Mucosa of rectum (tissue), 2 donors: ENCODE results near the gene MRPS27.
"Not testable (repeated sequence)": the region's sequence is repeated elsewhere in the genome, so short reads cannot be mapped to it uniquely, and the experiment has no call there.

Source experiments
- H3K27ac ChIP-seq, 2 donors: one replicate each; pipeline ENCODE4 v1.7.0; 2013; ENCODE audit warnings: inconsistent platforms in 2 of 2, low read depth in 2 of 2, low read length in 2 of 2
- H3K27me3 ChIP-seq, 2 donors: one replicate each; pipeline ENCODE4 v1.7.0; 2013; ENCODE audit warnings: low read length in 2 of 2; ENCODE audit not compliant: control insufficient read depth in 2 of 2, insufficient read depth in 2 of 2
- H3K36me3 ChIP-seq, 2 donors: one replicate each; pipeline ENCODE4 v1.7.0; 2013; ENCODE audit warnings: low read length in 2 of 2; ENCODE audit not compliant: control insufficient read depth in 2 of 2, insufficient read depth in 2 of 2
- H3K4me1 ChIP-seq, 2 donors: one replicate each; pipeline ENCODE4 v1.7.0; 2013; ENCODE audit warnings: low read length in 2 of 2, mild to moderate bottlenecking in 1 of 2; ENCODE audit not compliant: control insufficient read depth in 2 of 2, insufficient read depth in 2 of 2
- H3K4me3 ChIP-seq, 2 donors: one replicate each; pipeline ENCODE4 v1.7.0; 2013; ENCODE audit warnings: low read length in 2 of 2
- H3K9ac ChIP-seq, 2 donors: one replicate each; pipeline ENCODE4 v1.7.0; 2013; ENCODE audit warnings: low read length in 2 of 2, low read depth in 1 of 2, mild to moderate bottlenecking in 1 of 2
- H3K9me3 ChIP-seq, 2 donors: one replicate each; pipeline ENCODE4 v1.7.0; 2013; ENCODE audit warnings: low read length in 2 of 2; ENCODE audit not compliant: control insufficient read depth in 2 of 2
- donor health status: healthy.
- donor health status: Normal muscosa, but diverticular disease.

The MRPS27 gene

GRCh38 chr5:72183101-72183520 is 136.9 kb downstream of the MRPS27 start:
- no peak overlapping the region for H3K27ac ChIP-seq

GRCh38 chr5:72182686-72183085 is 137.4 kb downstream of the MRPS27 start:
- Histone ChIP-seq H3K9me3 (no peaks in the 10 kb centered on the region), H3K27me3 (peaks cover 0 to 3% of the 10 kb centered on the region in 2 donors), H3K27ac (no peak overlapping the region), H3K4me3 (no peak overlapping the region), H3K4me1 (no peaks in the 10 kb centered on the region), H3K9ac (no peak overlapping the region), H3K36me3 (no peaks in the 10 kb centered on the region)

More at GRCh38 chr5:72183101-72183520, 136.9 kb downstream of the MRPS27 start:
- no peaks in the 10 kb centered on the region for H3K4me1 ChIP-seq
- H3K36me3 ChIP-seq = no peaks in the 10 kb centered on the region
- no peaks in the 10 kb centered on the region for H3K9me3 ChIP-seq
- H3K27me3 ChIP-seq = peaks cover 0 to 3% of the 10 kb centered on the region in 2 donors
- H3K4me3 ChIP-seq = no peak overlapping the region
- no peak overlapping the region for H3K9ac ChIP-seq

DNA sequence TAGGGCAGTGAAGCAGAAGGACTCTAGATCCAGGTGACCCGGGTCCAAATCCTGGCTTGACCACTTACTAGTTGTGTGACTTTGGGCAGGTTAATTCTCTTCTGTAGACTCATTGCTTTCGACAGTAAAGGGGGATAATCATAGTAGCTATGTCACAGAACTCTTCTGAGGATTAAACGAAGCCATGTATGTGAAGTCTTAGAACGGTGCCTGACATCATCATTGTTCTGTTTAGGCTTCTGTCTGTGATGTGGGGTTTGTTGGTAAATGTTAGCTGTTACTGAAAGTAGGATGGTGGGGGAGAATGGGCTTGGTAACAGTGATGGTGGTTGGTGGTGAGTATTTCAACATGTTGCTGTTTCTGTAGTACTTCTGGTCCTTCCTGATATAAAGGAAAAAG is 139.1 kb downstream of the MRPS27 start:
- no peaks in the 10 kb centered on the region for H3K4me1 ChIP-seq
- no peaks in the 10 kb centered on the region for H3K9me3 ChIP-seq
- H3K9ac ChIP-seq = no peak overlapping the region
- no peaks in the 10 kb centered on the region for H3K36me3 ChIP-seq
- H3K27me3 ChIP-seq = peaks cover 0 to 3% of the 10 kb centered on the region in 2 donors
- no peak overlapping the region for H3K4me3 ChIP-seq
- no peak overlapping the region for H3K27ac ChIP-seq

- Histone ChIP-seq H3K36me3 (no peaks in the 10 kb centered on the region), H3K4me3 (no peak overlapping the region), H3K27me3 (peaks cover 0 to 3% of the 10 kb centered on the region in 2 donors), H3K27ac (peak overlapping the region in 1 of 2 donors; percentile 9), H3K4me1 (no peaks in the 10 kb centered on the region), H3K9ac (no peak overlapping the region), H3K9me3 (no peaks in the 10 kb centered on the region)
These were observed 140.1 kb downstream of the MRPS27 start for GRCh38 chr5:72179816-72180440.

- Histone ChIP-seq H3K27ac (peak overlapping the region in 1 of 2 donors; percentile 9), H3K4me1 (no peaks in the 10 kb centered on the region), H3K27me3 (peaks cover 0 to 3% of the 10 kb centered on the region in 2 donors), H3K4me3 (no peak overlapping the region), H3K36me3 (no peaks in the 10 kb centered on the region), H3K9me3 (no peaks in the 10 kb centered on the region), H3K9ac (no peak overlapping the region)
These were observed 140.8 kb downstream of the MRPS27 start for GRCh38 chr5:72179028-72179815.

GRCh38 chr5:72177538-72177937 is 142.5 kb downstream of the MRPS27 start:
- Histone ChIP-seq H3K4me3 (no peak overlapping the region), H3K27ac (no peak overlapping the region), H3K27me3 (peaks cover 0 to 3% of the 10 kb centered on the region in 2 donors), H3K9me3 (no peaks in the 10 kb centered on the region), H3K36me3 (no peaks in the 10 kb centered on the region), H3K4me1 (no peaks in the 10 kb centered on the region), H3K9ac (no peak overlapping the region)

- no peak overlapping the region for H3K9ac ChIP-seq
- no peaks in the 10 kb centered on the region for H3K27me3 ChIP-seq
- H3K9me3 ChIP-seq = no peaks in the 10 kb centered on the region
- H3K4me1 ChIP-seq = no peaks in the 10 kb centered on the region
- no peaks in the 10 kb centered on the region for H3K36me3 ChIP-seq
- H3K4me3 ChIP-seq = no peak overlapping the region
- H3K27ac ChIP-seq = no peak overlapping the region
These were observed 147.3 kb downstream of the MRPS27 start for GRCh38 chr5:72172786-72173185.

DNA sequence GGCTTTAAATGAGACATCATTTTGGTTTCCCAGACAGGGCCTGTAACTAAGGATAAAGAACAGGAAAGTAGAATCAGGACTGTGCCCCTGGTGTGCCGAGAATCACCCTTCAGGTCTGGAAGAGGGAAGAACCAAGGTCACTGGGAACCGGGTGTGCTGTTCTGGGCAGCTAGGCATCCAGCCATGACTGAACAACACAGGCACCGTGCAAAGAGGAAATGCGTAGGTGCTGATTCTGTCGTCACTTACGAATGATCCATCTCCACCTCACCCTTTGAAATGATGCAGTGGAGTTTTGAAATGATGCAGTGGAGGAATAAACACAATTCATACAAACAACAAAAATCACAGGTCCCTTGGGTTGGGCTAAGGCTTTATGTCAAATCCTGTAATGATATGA is 148.4 kb downstream of the MRPS27 start:
- H3K9ac ChIP-seq = no peak overlapping the region
- no peak overlapping the region for H3K4me3 ChIP-seq
- H3K4me1 ChIP-seq = no peaks in the 10 kb centered on the region
- no peak overlapping the region for H3K27ac ChIP-seq
- H3K27me3 ChIP-seq = no peaks in the 10 kb centered on the region
- no peaks in the 10 kb centered on the region for H3K9me3 ChIP-seq
- no peaks in the 10 kb centered on the region for H3K36me3 ChIP-seq

- not testable (repeated sequence) for H3K9me3 ChIP-seq, H3K27ac ChIP-seq, H3K36me3 ChIP-seq, H3K27me3 ChIP-seq, H3K4me3 ChIP-seq, H3K4me1 ChIP-seq, H3K9ac ChIP-seq
These were observed 148.9 kb downstream of the MRPS27 start for GRCh38 chr5:72171181-72171580.

DNA sequence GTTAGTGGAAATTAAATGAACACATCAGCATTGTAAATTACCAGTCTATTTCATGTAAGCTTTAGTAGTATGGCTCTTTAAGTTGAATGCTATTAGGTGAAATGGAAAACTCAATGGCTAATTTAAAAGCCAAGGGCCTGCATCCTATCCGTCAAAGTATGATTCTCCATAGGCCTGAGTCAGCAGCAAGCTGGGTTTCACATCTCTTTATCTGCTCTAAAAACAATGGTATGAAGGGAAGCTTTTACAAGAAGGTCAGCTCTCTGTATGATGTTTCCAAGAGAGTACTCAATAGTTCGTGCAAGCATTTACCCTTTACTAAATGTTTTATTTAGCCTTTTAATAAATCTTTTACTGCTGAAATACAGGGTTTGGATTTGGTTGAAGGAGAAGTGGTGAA is 149.9 kb downstream of the MRPS27 start:
- Histone ChIP-seq H3K4me3 (no peak overlapping the region), H3K27me3 (no peaks in the 10 kb centered on the region), H3K27ac (no peak overlapping the region), H3K36me3 (no peaks in the 10 kb centered on the region), H3K9me3 (no peaks in the 10 kb centered on the region), H3K9ac (no peak overlapping the region), H3K4me1 (no peaks in the 10 kb centered on the region)
